DMS114 treated with DMSO at 0.1 percent for 48 hours (cell line): Measurements from ENCODE around the gene ZBTB12.
"Not testable (repeated sequence)": the region's sequence is repeated elsewhere in the genome, so short reads cannot be mapped to it uniquely, and the experiment has no call there.

Experiments
- DNase-seq: peaks from one replicate; lab custom pipeline; 2025; ENCODE audit not compliant: unreplicated experiment; lab: John Stamatoyannopoulos, UW

The ZBTB12 gene

DNA sequence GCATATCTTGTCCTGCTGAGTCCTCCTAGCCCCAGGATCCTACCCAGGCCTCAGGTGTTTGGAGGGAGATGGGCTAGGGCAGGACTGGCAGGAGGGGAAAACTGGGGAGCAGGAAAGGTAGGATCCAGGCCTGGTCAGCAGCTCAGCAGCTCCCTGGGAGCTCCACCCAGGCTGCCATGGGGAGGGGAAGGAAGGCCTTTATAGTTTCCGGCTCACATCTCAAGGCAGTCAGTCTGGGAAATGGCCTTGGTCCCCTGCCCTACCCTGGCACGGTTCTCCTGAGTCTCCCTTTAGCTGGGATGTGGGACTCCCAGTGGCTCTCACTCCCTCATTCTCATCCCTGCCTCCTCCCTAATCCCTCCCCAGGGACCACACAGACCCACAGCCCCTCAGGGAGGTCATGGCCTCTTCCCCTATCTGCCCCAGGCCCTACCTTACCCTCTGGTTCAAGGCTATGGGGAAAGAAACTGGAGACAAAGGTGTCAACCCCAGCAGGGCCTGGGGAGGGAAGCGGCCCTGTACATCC, 24.7 kb downstream of the ZBTB12 start:
- DNase-seq: no peak

DNA sequence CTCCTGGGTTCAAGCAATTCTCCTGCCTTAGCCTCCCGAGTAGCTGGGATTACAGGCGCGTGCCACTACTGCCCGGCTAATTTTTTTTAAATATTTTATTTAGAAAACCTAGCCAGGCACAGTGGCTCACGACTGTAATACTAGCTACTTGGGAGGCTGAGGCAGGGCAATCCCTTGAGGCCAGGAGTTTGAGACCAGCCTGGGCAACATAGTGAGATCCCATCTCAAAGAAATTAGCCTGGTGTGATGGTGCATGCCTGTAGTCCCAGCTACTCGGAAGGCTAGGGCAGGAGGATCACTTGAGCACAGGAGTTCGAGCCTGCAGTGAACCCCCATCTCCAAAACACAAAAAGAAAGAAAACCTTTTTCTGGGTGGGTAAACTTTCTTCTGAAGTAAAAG, 25.5 kb downstream of the ZBTB12 start:
- no peak for DNase-seq

DNA sequence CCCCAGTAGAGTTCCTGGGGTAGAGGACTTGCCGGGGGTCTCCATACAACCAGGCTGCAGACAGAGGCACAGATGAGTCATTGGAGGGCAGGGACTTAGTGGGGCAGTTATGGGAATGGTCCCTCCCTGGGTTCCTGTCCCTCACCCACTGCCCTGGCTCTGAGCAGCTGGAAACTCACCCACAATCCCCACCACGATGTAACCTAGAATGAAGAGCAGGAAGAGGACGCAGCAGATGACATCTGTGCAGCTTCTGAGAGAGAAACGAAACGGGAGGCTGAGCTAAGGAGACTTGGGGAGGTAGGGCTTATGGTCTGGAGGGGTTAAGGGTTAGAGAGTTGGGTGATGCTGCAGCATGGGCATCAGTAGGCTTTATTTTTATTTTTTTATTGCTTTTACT, 26.0 kb downstream of the ZBTB12 start:
- DNase-seq: no peak

DNA sequence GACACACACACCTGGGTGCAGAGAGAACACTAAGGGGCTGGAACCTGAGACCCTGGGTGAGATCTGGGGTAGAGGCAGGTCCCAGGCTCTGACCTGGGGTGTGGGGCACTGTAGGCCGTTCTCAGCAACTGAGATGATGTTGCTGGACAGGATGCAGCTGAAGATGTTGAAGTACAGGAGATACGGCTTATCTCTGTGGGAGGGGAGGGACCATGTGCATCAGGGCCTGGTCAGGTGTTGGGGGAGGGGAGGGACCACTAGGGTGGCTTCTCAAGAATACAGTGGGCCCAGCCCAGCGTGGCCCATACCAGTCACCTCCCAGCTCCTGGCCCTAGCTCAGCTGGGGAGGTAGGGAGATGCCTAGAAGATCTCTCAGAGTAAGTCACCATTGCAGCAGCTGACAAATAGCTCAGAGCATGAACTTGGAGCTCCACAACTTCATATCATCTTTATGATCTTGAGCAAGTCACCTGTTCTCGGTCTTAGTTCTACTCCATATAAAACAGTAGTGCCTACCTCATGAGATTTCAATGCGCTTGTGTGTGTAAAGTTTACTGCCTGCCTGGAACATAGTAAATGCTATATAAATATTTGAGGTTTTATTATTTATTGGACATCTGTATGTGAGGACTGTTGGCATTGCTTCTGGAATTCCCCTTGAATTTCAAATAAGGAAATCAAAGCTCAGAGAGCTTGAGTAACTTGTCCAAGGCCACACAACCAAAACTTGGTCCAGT, 26.9 kb downstream of the ZBTB12 start:
- DNase-seq: no peak

DNA sequence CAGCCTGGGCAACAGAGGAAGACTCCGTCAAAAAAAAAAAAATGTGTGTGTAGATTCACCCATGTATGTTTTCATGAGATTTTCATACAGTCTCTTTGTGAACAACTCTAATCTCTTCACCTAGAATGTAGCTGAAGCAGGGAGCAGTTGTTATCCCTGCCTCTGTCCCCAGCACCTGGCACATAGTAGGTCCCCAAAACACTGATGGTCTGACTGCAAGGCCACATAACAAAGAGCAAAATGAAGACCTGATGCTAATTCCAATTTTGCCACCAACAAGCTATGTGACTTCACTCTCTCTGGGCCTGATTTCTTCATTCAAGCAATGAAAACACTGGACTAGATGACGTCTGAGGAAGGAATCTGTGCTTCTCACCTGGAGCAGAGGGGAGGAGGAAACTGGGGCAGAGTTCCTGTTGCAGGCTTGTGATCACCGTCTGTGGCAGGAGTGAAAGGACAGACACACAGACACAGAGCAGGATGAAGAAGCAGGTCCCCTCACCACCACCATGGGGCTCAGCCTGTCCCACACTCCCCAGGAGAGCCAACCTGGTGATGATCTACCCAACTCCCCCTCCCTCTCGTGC, 27.7 kb downstream of the ZBTB12 start:
- no peak for DNase-seq

DNA sequence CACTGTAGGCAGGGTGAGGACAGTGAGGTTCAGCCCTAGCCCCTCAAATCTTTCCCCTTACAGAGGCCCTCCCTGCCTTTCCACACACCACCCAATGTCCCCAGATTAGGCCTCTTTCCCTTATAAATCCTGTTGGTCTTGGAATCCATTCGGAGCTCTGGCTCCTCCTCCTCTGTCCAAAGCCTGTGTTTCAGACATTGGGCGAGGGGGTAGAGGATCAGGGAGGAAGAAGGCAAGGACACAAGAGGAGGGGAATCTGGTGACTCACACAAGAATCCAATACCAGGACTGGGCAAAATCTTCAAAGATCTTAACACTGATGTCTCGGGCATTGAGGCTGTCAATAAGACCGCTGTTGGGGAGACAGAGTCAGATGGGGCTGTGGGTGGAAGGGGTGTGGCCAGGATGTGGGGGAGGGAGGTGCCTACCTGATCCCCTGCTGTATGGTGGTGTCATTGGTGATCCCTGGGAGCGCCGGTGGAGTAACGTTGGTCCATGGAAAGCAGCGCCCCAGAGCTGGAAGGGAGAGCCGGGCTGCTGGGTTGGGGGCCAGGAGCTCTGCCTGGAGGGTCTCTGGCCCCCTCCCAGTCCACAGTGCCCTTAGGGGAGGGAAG, 30.7 kb downstream of the ZBTB12 start:
- DNase-seq: no peak

DNA sequence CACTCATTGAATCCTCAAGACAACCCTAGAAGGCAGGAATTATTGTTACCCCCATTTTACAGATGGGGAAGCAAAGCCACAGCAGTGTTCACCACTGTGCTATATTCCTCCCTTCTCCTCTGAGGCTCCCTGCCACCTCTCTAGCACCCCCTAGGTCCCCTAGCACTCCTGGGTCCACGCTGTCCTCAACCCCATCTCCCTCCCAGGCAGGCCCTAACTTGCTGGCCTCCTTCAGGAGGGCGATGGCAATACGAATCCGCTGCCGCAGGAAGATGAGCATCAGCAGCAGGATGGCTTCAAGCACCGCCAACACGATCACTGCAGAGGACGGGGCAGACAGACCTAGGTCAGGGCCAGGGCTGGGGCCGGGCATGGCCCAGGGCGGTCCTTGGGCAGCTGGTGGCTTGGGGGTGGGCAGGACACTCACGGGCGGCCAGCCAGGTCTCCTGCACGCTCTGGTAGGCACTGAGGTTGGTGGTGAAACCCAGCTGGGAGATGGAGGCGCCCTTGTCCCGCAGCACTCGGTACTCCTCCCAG, 31.4 kb downstream of the ZBTB12 start:
- no peak for DNase-seq

DNA sequence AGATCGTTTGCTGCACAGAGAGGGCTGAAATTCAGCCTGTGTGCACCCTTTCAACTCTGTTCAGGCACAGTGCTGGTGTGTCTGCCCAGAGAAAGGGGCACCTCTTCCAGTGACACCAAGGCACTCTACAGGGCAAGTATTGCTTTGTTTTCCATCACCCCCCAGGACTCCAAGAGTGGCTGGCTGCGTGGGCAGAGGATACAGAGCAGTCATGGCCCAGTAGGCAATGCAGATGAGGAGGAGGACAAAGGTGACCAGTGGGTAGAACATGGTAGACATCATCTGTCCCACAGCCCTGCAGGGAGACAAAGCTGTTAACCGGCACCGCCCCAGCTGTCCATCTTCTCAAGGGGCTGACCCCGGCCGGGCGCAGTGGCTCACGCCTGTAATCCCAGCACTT, 32.5 kb downstream of the ZBTB12 start:
- no peak for DNase-seq

DNA sequence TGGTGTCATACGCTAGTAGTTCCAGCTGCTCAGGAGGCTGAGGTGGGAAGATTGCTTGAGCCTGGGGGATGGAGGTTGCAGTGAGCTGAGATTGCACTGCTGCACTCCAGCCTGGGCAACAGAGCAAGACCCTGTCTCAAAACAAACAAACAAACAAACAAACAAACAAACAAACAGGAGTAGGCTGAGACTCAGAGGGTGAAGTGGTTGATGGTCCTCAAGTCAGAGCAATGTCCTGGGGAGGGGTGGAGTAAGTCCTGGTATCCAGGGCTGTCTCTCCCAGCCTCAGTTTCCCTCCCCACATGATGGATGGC, 33.3 kb downstream of the ZBTB12 start:
- not testable (repeated sequence) for DNase-seq

DNA sequence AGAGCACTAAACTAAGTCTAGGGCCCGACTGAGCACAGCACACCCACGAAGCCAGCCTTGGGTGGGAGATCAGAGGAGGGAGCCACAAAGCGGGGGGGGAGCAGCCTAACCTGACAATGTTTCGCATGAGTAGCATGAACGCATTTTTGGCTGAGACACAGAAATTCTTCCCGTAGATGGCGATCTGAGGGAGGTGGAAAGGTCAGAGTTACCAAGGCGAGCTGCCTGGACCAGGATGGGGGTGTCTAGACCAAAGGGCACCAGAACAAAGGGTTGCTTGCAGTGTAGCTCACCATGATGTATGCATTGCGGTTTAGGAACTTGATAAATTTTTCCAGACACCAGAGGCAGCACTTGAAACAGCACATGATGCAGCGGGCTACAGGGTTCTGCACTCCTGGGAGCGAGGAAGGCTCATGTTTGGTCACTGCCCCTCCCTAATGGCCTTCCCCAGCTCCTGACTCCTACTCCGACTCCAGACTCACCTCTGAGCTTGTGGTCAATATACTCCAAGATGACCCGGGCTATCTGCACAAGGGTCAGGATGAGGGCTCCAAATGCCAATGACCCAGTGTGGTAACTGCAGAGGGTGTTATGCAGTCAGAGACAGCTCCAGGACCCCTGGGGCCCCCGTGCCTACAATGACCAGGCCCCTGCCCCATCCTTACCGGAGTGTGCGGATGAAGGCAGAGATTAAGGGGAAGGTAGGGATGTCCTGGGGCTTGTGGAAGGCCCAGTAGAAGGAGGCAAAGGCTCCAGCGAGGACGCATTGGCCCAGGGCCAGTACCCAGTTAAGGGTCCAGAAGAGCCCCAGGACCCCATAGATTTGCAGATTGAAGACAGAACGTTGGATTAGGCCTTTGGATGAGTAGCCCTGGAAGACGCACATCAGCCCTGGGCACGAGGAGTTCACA, 36.4 kb downstream of the ZBTB12 start:
- DNase-seq: no peak

DNA sequence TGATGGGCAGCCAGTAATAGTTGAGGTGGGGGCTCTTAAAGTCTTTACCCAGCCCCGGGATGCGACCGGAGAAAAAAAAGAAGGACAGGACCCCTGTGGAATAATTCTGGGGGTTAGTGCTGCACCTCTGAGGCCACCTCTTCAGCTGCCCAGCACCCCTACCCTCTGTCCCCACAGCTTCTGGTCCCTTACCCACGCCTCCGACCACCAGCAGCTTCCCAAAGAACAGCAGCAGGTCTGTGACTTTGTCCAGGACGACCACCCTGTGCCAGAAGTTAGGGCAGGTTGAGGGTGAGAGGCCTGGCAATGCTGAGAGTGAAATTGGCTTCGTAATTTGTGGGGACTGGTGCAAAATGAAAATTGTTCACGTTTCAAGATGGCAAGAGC, 37.1 kb downstream of the ZBTB12 start:
- no peak for DNase-seq

DNA sequence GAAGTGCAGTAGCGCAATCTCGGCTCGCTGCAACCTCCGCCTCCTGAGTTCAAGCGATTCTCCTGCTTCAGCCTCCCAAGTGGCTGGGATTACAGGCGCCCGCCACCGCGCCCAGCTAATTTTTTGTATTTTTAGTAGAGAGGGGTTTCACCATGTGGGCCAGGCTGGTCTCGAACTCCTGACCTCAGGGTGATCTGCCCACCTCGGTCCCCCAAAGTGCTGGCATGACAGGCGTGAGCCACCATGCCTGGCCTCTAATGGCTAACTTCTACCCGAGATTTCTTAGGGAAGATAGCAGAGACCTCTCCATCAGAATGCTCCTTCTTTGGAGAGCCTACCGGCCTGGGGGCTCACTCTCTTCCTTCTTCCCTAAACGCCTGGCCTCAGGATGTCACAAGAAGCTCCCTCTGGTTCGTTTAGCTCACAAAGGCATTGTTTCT, 37.7 kb downstream of the ZBTB12 start:
- not testable (repeated sequence) for DNase-seq

DNA sequence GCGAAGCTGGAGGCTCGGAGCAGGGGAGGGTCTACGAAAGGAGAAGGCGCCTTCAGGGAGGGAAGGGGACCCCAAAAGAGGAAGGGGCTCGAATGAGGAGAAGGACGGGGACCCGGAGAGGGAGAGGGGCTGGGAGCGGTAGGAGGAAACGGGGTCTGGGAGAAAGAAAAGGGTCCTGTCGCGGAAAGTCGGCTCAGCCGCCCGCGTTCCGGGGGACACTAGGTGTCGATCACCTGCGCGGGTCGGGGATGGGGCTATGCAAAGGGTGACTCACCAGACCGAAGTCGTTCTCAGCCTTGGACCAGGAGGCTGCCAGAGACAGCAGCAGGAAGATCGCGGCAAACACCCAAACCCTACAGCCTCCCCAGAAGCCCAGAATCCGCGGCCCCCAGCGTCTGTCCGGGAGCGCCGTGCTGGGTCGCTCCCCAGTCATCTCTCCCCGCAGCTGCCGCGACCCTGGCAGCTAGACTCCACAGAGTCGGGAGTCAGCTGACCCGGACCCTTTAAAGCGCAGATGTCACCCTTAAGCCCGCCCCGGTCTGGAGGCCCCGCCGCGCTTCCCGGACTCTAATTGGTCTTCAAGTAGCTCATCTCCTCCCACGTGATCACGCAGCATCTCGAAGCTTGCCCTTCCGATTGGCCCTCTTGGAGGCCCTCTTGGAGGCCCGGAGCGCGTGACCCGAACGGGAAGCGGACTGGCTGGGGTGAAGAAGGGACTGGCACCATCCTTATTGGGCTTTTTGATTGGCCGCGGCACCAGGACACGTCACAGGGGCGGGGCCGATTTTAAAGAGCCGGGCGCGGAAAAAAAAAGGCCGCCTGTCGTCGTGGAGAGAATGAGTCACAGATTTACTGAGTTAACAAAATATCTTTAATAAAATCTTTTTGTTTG, 39.3 kb downstream of the ZBTB12 start, which contains the start of gene NEU1:
NEU1 (minus strand) TSS at position 478 of the 892 bp plus-strand sequence; CDS start at position 433, 45 bp downstream.
- peak; percentile 100 for DNase-seq

DNA sequence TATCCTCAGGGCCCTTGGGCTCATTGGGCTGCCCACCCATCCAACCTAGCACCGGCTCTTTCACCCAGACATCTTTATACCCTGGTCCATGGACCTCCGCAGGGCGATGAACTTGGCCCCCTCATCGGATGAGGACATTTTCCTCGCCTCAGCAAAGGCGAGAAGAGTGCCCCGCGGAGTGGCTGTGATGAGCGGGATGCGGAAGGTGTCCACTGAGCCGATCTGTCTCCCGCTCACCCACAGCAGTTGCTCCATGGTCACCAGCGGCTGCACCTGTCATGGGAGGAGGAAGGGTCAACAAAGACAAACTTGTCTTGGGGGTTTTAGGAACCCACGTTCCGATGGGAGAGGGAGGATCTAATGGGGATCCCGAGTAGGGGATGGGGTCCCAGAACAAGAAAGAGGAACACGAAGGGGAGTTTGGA, 40.0 kb downstream of the ZBTB12 start:
- DNase-seq: no peak

DNA sequence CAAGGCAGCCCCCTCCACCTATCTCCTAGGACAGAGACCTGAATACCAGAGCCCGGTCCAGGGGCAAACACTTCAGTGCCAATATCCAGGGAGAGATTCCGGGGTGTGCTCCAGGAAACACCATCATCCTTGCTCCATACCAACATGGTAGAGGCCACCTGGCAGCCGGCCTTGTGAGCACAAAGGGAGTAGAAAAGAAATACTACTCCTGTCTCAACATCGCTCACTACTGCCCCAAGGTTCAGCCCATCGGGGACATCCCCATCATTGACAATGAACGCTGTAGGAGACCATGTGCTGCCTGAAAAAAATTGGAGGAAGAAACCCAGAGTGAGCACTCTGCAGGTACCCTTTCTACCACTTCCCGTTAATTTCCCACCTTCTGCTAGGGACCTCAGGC, 40.7 kb downstream of the ZBTB12 start:
- no peak for DNase-seq

DNA sequence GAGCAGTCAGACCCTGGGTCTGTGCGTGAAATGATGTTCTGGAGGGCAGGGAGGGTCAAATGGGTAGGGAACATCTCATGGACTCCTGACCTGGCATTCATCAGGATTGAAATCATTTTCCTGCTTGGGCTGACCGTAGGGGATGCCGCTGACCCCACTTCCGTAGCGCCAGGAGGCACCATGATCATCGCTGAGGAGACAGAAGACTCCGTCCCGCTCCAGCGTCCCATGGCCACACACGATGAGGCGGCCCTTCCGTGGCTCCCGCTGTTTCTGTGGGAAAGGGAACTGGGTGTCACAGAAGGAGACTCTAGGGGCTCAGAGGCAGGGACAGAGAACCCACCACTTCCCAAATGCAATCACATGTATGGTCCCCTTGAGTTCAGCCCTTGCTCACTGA, 41.5 kb downstream of the ZBTB12 start:
- no peak for DNase-seq

DNA sequence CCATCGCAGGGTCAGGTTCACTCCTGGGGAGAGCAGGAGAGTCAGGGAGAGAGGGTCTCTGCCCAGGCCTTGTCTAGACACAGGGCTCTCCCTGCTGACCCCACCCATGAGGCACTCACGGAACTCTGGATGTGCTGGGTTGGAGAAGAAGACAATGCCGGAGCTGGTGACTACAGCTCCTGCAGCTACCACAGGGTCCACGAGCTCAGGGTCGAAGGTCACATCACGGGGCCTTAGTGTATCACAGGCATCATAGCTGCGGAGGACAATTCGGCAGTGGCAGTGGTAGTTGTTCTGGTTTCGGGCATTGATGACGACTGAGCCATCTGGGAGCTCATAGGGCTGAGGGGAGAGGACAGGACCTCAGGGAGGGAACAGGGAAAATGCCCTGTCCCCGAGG, 42.0 kb downstream of the ZBTB12 start:
- no peak for DNase-seq

DNA sequence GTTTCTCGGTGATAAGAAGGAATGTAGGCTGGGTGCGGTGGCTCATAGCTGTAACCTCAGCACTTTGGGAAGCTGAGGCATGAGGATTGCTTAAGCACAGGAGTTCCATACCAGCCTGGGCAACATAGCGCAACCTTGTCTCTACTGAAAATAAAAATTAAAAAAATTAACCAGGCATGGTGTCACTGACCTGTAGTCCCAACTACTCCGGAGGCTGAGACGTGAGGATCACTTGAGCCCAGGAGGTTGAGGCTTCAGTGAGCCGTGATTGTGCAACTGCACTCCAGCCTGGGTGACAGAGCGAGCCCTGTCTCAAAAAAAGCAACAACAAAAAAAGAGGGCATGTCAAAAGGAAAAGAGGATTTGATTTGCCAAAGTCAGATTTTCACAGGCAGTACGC, 43.2 kb downstream of the ZBTB12 start:
- no peak for DNase-seq

DNA sequence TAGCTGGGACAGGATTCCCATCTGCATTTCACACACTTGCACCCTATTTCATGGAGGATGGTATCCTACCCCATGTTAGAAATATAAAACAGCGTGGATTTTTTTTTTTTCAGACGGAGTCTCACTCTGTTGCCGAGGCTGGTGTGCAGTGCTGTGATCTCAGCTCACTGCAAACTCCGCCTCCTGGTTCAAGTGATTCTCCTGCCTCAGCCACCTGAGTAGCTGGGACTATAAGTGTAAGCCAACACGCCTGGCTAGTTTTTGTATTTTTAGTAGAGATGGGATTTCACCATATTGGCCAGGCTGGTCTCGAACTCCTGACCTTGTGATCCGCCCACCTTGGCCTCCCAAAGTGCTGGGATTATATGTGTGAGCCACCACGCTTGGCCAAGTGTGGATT, 44.1 kb downstream of the ZBTB12 start:
- not testable (repeated sequence) for DNase-seq
